PFSK-1 (cell line): ENCODE data around the gene MBNL1.

Experiments
- FOXP2 ChIP-seq: optimal IDR thresholded peaks from 2 replicates; pipeline ENCODE3; 2011; ENCODE audit warnings: borderline replicate concordance, control low read depth, inconsistent platforms; ENCODE audit not compliant: insufficient read depth; ENCODE audit errors: extremely low read length, extremely low read depth
- POLR2AphosphoS5 ChIP-seq: IDR thresholded peaks from 2 replicates; pipeline ENCODE4 v1.6.1; 2012; ENCODE audit warnings: low read depth, mild to moderate bottlenecking, control low read depth, low read length, moderate library complexity
- SIN3A ChIP-seq: IDR thresholded peaks from 2 replicates; pipeline ENCODE4 v1.6.1; 2012; ENCODE audit warnings: mild to moderate bottlenecking, low read length, moderate library complexity, borderline replicate concordance; ENCODE audit not compliant: insufficient read depth
- TAF1 ChIP-seq: IDR thresholded peaks from 2 replicates; pipeline ENCODE4 v1.6.1; 2012; ENCODE audit warnings: low read length, control low read depth, borderline replicate concordance; ENCODE audit not compliant: insufficient read depth
- TF ChIP-seq, protein P1 (sequence below), 2 experiments: IDR thresholded peaks; 2 replicates each; pipeline versions ENCODE4 v1.6.1 to v1.8.0; 2011 to 2012; ENCODE audit warnings: low read depth in 2 of 2, low read length in 2 of 2, control low read depth in 1 of 2, inconsistent platforms in 1 of 2, mild to moderate bottlenecking in 1 of 2, moderate library complexity in 1 of 2; ENCODE audit not compliant: insufficient read depth in 1 of 2

Gene MBNL1

DNA sequence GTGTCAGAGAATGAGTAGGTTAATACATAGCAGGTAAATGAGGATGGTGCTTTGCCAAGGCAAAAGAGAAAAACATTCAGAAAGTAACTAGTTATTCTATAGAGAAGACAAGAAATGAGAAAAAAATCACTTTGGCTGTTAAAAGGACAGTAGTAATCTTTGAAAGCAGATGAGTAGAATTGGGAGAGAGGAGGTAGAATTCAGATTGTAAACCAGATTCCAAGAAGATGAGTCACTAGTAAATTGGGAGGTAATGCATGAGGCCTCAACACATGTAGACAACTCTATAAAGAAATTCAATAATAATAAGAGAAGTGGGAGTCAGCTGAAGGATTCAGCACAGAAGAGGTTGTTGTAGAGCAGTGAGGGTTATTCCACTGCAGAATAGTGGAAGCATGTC, 81.4 kb downstream of the MBNL1 start:
- no peak for TF ChIP-seq TAF1
- no peak for TF ChIP-seq SIN3A
- TF ChIP-seq, protein P1, sequence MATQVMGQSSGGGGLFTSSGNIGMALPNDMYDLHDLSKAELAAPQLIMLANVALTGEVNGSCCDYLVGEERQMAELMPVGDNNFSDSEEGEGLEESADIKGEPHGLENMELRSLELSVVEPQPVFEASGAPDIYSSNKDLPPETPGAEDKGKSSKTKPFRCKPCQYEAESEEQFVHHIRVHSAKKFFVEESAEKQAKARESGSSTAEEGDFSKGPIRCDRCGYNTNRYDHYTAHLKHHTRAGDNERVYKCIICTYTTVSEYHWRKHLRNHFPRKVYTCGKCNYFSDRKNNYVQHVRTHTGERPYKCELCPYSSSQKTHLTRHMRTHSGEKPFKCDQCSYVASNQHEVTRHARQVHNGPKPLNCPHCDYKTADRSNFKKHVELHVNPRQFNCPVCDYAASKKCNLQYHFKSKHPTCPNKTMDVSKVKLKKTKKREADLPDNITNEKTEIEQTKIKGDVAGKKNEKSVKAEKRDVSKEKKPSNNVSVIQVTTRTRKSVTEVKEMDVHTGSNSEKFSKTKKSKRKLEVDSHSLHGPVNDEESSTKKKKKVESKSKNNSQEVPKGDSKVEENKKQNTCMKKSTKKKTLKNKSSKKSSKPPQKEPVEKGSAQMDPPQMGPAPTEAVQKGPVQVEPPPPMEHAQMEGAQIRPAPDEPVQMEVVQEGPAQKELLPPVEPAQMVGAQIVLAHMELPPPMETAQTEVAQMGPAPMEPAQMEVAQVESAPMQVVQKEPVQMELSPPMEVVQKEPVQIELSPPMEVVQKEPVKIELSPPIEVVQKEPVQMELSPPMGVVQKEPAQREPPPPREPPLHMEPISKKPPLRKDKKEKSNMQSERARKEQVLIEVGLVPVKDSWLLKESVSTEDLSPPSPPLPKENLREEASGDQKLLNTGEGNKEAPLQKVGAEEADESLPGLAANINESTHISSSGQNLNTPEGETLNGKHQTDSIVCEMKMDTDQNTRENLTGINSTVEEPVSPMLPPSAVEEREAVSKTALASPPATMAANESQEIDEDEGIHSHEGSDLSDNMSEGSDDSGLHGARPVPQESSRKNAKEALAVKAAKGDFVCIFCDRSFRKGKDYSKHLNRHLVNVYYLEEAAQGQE (IDR thresholded peaks at IDR 0.05; ENCODE audit: insufficient read depth in 1 of 2, low read depth in 2 of 2, low read length in 2 of 2): no peak
- no peak for TF ChIP-seq FOXP2
- TF ChIP-seq POLR2AphosphoS5: no peak

DNA sequence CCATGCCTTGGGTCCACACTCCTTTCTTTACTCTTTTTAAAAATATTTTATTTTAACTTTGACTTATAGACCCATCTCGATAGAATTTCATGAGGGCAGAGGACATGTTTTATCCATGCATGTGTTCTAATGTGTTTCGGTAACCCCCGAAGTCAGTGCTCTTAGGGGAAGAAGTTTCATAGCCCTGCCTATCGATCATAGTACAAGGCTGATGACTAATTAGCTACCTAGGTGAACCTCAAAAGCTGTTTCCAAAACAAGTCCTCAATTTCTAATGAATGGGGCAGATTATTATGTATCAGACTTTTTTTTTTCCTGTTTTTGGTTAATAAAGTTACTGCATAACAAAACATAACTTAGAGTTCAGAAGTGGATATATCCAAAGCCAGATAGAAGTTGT, 82.0 kb downstream of the MBNL1 start:
- TF ChIP-seq POLR2AphosphoS5 (no peak), FOXP2 (no peak), TAF1 (no peak)
- TF ChIP-seq, protein P1 (IDR thresholded peaks at IDR 0.05; ENCODE audit: insufficient read depth in 1 of 2, low read depth in 2 of 2, low read length in 2 of 2): no peak

DNA sequence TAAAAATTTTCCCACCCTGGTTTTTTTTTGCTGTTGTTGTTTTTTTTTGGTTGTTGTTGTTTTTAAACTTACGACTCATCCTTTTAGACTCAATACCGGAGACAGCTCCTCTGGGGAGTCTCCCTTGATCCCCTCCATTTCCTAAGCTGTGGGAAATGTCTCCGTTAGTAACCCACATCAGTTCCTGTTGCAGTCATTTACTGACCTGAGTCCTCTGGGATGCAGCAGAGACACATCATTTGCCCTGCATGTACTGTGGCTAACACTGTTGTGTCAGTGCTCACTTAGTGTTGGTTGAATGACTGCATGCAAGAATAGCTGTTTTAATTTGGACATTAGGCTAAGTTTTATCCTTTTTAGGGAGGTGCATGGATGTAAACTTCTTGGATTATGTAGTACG, 83.8 kb downstream of the MBNL1 start:
- TF ChIP-seq POLR2AphosphoS5 (no peak), FOXP2 (no peak), SIN3A (no peak), TAF1 (no peak)
- TF ChIP-seq, protein P1 (IDR thresholded peaks at IDR 0.05; ENCODE audit: insufficient read depth in 1 of 2, low read depth in 2 of 2, low read length in 2 of 2): no peak

DNA sequence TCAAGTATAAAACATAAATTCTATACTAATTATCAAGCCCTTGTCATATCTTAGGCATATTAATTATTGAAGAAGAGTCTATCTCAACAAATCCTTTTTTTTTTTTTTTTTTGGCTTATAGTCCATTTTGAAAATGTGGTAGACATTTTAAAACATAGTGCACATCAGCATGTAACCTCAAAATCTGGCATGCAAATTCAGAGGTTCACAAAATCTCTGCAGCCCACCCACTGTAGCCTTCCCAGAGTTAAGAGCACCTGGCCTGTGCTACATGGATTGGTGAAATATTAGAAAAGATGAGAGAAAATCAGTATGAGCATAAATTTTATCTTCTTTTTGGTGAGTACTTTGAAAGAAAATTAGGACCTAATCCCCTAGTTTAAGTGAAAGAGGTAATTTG, 84.8 kb downstream of the MBNL1 start:
- no peak for TF ChIP-seq TAF1
- TF ChIP-seq, protein P1 (IDR thresholded peaks at IDR 0.05; ENCODE audit: insufficient read depth in 1 of 2, low read depth in 2 of 2, low read length in 2 of 2): no peak
- TF ChIP-seq POLR2AphosphoS5: no peak
- no peak for TF ChIP-seq SIN3A
- no peak for TF ChIP-seq FOXP2

DNA sequence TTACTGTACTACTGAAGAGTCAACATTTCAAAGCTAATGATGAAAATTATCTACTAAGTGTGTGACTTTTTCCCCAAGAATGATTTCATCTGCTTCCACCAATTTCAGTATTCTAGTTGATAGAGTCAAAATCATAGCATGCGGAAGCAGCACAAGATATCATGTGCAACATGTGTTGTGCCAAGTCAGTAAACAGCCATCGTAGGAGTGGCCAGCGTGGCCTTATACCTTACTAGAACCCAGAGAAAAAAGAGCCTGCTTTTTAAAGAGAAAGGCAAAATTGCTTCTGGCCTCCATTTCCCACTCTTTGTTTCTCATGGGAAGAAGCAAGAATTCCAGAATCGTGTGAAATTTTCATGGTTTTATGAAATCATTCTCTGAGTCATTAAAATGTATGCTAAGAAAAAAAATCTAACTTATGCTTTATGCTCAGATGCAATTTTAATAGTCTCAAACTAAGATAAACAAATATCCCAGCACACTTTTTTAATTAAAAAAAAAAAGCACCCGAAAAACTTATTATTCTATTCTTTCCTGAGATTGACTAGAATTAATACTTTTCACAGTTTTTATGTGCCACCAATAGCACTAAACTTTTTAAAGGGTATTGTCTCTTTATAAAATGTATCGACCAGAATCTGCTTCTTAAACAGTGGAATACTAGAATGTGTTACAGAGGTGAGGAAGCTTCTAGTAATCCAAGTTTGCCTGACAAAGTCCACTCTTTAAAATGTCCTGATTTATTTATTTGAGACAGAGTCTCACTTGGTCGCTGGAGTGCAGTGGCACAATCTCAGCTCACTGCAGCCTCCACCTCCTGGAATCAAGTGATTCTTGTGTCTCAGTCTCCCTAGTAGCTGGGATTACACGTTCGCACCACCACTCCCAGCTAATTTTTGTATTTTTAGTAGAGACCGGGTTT, 87.3 kb downstream of the MBNL1 start:
- TF ChIP-seq, protein P1 (IDR thresholded peaks at IDR 0.05; ENCODE audit: insufficient read depth in 1 of 2, low read depth in 2 of 2, low read length in 2 of 2): no peak
- TF ChIP-seq FOXP2 (no peak), SIN3A (no peak), POLR2AphosphoS5 (no peak), TAF1 (no peak)
